NCI-H1930 (cell line): ENCODE measurements around the gene ABCA4.

Experiments
- DNase-seq, 2 experiments: peaks; one replicate each; lab custom pipeline; 2025; lab: John Stamatoyannopoulos, UW

Gene ABCA4

DNA sequence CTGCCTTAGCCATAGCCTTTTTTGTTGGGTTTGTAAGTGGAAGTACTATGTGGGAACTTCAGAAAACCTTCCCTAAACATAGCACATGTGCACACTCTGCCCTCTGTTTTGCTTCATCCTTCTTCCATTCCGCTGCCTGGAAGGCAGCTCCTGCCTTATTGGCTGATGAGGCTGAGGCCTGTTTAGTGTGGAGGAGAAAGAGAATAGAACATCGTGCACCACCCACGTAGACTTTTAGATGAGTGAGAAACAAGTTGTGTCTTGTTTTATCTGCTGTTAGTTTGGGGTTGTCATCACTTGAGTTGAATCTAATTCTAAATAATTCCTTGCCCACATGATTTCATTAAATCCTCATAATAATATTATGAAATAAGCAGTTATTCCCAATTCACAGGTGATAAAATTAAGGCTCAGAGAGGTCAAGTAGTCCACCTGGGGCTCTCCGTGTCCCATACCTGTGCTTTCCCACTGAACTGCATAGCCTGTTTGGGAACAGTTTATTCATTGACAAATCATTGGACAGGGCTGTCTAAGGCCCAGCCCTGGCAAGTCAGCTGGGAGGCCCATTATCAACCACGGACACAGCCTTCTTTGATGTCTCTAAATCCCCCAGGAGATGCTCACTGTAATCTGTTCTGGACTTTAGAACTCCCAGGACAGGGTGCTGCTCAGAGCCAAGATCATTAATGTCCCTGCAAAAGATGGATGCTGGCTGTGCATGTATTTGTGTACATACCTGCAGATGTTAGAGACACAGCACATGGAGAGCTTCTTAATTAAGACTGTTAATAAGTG is 93.0 kb downstream of the ABCA4 start:
- no peak for DNase-seq

- DNase-seq = no peak
Observed at GRCh38 chr1:94026619-94027380, 94.1 kb downstream of the ABCA4 start.

GRCh38 chr1:94025383-94026340 is 95.3 kb downstream of the ABCA4 start:
- DNase-seq = no peak

GRCh38 chr1:94024104-94024792 is 96.7 kb downstream of the ABCA4 start:
- DNase-seq = no peak

DNA sequence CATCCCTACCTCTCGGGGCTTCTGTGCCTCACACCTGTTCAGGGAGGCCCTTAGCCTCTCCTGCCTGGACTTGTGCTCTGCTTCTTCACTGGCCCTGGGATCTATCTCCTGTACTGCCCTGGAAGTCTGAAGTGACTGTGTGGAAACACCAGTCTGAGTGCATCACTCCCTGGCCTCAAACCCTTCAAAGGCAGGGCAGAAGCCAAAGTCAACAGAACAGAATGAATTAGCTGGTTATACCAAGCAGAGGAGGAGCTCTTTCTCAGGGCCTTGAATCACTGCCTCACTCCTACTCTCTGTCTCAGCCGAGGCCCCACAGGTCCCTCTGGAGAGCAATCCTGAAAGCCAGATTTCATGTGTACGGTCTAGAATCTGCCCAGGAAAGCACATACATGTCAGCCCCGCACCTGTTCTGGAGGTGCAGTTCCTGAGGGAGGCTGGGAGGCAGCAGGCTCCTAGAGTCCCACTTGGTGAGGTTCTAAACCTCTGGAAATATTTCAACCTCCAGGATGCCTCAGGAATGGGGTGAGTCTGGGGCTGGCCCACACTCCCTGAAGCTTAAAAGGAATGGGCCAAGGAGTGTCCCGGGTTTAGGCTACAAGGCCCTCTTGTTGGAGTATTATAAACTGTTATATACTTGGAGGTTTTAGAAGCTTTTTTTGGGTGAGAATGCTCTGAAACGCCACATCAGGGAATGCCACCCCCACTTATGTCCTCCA is 98.3 kb downstream of the ABCA4 start:
- DNase-seq = no peak

- no peak for DNase-seq
Observed at GRCh38 chr1:94020764-94021579, 100.0 kb downstream of the ABCA4 start.

DNA sequence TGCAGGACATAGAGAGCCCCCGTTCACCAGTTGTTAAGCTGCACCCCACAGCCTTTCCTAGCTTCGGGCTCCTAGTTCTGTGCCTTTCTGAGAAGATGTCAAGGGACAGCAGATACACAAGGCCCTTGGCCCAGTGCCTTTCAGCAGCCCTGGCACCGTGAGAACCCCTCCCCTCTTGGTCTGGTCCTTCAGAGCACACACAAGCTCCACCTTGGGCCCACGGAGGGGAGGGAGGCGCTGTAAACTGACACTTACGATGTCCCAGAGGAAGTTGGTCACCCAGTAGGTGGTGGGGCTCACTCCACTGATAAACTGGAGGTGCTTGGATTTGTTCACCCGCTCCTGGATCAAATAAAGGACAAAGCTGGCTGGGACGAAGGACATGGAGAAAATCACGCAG is 101.6 kb downstream of the ABCA4 start:
- no peak for DNase-seq

DNA sequence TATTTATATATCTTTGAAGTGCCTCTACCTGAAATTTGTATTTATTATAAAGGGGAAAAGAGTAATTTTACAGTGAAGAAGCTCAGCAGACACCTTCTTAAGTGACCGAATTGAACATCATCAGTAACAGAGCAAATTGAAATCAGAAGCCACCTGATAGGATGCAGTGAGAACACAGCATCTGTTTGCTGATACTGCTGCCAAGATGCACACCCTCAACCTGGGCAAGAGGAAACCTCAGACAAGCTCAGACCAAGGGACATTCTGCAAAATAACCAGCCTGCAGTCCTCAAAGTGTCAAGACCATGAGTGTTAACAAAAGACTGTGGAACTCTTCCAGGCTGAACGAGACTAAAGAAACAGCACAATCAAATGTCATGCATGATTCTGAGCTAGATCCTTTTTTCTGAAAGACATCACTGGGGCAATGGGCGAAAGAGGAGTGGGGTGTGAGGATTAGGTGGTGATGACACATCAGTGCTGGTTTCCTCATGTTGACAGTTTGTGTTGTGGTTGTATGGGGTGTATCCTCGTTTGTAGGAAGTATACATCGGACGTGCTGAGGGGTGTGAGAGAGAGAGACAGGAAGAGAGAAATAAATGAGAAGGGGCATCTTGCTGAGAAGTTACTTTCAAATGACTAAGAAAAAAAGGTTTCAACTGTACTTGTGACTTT is 103.7 kb downstream of the ABCA4 start:
- DNase-seq = no peak

DNA sequence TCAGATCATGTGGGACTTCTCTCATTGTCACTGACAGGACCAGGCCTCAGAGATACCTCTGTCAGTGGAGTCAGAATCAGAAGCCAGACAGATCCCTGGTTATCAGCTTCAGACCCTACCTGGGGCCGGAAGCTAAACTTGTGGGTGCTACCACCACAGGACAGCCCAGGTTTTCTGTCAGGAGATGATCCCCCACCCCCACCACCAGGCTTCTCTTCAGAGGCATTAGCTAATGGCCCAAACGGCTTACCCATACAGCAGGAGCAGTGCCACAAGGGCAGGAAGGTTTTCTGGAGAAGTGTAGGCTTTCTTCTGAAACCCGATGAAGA is 105.5 kb downstream of the ABCA4 start:
- DNase-seq = no peak

GRCh38 chr1:94014635-94015488 is 106.1 kb downstream of the ABCA4 start:
- DNase-seq = no peak

DNA sequence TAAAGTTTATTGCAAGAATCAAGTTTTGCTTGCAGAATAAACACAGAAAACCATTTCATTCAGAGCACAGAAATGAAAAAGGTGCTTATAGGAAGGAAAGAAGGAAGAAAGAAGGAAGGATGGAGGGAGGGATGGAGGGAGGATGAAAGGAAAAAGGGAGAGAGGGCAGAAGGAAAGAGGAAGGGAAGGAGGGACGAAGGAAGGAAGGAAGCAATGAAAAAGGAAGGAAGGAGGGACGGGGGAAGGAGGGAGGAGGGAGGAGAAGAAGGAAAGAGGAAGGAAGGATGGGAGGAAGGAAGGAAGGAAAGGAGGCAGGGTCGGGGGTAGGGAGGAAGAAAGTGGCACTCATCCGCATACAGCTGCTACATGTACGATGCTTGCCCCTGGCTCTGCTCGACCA is 106.9 kb downstream of the ABCA4 start:
- DNase-seq = no peak

GRCh38 chr1:94013367-94013878 is 107.5 kb downstream of the ABCA4 start:
- no peak for DNase-seq

GRCh38 chr1:94012708-94013366 is 108.1 kb downstream of the ABCA4 start:
- no peak for DNase-seq

DNA sequence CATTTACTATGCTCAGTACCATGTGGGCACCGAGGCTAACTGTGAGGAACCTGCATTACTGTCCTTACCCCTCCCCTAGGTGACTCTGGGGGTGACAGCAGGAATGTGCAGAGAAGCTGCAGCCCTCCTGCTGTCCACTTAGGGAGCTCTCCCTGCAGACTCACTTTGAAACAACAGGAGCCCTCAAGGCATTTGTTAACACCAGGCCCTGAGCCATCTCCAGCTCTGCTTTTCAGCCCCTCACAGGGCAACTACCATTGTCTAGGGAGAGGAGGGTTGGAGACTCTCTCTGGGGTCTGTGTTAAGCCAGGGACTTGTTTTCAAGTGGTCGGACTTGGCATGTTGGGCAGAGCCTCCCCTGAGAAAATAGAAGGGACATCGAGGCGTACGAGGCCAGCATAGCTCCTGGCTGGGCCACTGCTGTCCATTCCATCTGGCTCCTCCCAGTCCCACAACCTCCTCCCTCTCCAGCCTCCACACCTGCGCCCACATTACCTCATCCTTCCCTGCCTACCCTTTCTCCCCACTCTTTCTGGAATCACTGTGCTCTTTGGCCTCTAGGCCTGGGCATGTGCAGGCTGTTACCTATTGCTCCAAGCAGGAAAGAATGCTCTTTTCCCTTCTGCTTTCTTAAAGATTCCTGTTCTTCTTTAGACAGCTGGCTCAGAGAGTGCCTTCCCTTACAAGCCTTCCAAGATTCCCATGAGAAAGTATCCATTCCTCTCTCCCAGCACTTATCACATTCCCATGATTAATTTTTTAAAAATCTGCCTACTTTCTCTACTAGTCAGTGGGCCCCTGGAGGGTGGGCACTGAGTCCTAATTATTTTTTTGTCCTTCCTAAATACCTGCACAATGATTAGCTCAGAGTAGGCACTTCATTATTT is 109.0 kb downstream of the ABCA4 start:
- DNase-seq = no peak

DNA sequence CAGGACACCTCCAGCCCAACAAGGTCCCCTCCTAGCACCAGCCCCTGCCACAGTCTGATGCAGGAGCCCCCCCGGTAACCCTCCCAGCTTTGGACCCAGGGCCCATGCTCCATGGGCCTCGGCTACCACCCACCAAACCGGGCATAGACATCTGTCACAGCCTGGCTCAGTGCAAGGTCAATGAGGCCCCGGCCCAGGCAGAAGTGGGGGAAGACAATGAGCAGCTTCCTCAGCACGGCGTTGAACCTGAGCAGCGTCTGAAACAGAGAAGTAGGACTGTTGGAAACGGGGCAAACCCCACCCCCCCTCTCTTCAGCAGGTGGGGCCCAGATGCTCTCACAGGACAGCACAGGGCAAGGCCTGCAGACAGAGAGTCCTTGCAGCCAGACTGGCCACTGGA is 109.8 kb downstream of the ABCA4 start:
- no peak for DNase-seq

DNA sequence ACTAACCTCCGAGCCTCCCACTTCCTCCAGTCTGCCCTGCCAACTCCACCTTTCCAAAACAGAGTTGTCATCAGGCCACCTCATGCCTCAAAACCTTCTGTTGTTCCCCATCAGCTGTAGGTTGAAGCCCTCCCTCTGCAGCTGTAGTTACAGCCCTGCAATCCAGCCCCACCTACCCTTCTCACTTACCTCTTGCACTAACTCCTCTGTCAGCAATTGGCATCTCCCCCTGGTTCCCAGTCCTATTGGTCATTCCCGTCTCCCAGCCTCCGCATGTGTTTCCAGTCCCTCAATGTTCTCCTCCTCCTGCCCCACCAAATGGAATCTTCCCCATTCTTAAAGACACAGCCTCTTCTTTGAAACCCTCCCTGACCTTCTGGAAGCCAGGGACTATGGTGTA is 111.6 kb downstream of the ABCA4 start:
- no peak for DNase-seq

GRCh38 chr1:94006604-94007003 is 114.3 kb downstream of the ABCA4 start:
- DNase-seq = no peak
